BJ (cell line): ENCODE results near the gene ATP6V0A1. TPM values are rescaled to one million over a fixed set of nuclear protein-coding genes. Genes with fewer than 3 reads are reported as not detected.
A peak's percentile ranks its signal among the peaks of the same experiment; 100 is the strongest.

Source experiments
- CTCF ChIA-PET: fragments of 350-600 bp; formaldehyde crosslinking; extraction: SDS; loops from one replicate; lab custom pipeline; 2021; ENCODE audit warnings: antibody characterized with exemption, inconsistent platforms; lab: Yijun Ruan, JAX
- POLR2A ChIA-PET: fragments of 300-600 bp; sonication (Branson Sonifier 250); formaldehyde crosslinking; extraction: SDS; loops from one replicate; lab custom pipeline; 2021; ENCODE audit warnings: antibody characterized with exemption; lab: Charles Lee
- DNase-seq: peaks from one replicate; pipeline ENCODE4 v3.0.0-alpha.2; 2011; ENCODE audit warnings: low read depth
- H3K27me3 ChIP-seq: 2 replicates; pipeline ENCODE4 v1.6.0; 2011; ENCODE audit warnings: low read length; ENCODE audit not compliant: control insufficient read depth, insufficient read depth
- H3K36me3 ChIP-seq: 2 replicates; pipeline ENCODE4 v1.5.1; 2011; ENCODE audit warnings: low read length; ENCODE audit not compliant: control insufficient read depth, insufficient read depth
- H3K4me3 ChIP-seq: 2 replicates; pipeline ENCODE4 v1.5.1; 2011; ENCODE audit warnings: low read depth, mild to moderate bottlenecking, control low read depth, low read length
- polyA plus RNA-seq: library from polyadenylated mRNA; depleted of rRNA; stranded (reverse); fragments of >200 nt; gene quantifications from 2 replicates; pipeline ENCODE4 v1.2.3, GENCODE V29; 2011
- TF ChIP-seq, protein P1 (sequence below): IDR thresholded peaks from 2 replicates; pipeline ENCODE4 v1.5.1; 2011; ENCODE audit warnings: low read depth, mild to moderate bottlenecking, control low read depth, inconsistent platforms, low read length, moderate library complexity; ENCODE audit not compliant: insufficient read depth

Gene ATP6V0A1
- polyA plus RNA-seq, 1 experiment = 37.1 TPM

DNA sequence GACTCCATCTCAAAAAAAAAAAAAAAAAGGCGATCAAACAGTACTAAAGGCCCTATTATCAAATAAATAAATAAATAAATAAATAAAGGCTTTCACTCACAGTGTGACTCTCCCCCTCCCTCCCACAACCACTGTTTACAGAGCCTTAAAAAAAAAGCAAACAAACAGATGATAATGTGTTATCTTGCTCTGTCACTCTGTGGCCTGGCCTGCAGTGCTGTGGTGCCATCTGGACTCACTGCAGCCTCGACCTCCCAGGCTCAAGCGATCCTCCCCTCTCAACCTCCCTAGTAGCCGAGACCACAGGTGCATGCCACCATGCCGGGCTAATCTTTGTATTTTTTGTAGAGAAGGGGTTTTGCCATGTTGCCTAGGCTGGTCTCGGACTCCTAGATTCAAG, 69.3 kb downstream of the ATP6V0A1 start:
- DNase-seq = no peak
- TF ChIP-seq, protein P1, sequence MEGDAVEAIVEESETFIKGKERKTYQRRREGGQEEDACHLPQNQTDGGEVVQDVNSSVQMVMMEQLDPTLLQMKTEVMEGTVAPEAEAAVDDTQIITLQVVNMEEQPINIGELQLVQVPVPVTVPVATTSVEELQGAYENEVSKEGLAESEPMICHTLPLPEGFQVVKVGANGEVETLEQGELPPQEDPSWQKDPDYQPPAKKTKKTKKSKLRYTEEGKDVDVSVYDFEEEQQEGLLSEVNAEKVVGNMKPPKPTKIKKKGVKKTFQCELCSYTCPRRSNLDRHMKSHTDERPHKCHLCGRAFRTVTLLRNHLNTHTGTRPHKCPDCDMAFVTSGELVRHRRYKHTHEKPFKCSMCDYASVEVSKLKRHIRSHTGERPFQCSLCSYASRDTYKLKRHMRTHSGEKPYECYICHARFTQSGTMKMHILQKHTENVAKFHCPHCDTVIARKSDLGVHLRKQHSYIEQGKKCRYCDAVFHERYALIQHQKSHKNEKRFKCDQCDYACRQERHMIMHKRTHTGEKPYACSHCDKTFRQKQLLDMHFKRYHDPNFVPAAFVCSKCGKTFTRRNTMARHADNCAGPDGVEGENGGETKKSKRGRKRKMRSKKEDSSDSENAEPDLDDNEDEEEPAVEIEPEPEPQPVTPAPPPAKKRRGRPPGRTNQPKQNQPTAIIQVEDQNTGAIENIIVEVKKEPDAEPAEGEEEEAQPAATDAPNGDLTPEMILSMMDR = no peak
- H3K4me3 ChIP-seq = no peak overlapping the region
- 0 out of 2 replicates have a peak, but pooled peaks cover 1% of the 10 kb centered on the region for H3K36me3 ChIP-seq
- H3K27me3 ChIP-seq = no peaks in the 10 kb centered on the region
- ChIA-PET CTCF (interaction anchor here (0.6 to 4.2 kb wide), 35 partner anchors 8 to 510 kb away, joined by 3 to 49 read pairs (median 5); partner anchors contain the start of genes CAVIN1, KAT2A, KCNH4 and NAGLU), POLR2A (interaction anchor here (1.1 kb wide), 1 partner anchor 9 kb away, joined by 5 read pairs; no protein-coding TSS in a partner anchor)

GRCh38 chr17:42529061-42529460, 70.4 kb downstream of the ATP6V0A1 start:
- Histone ChIP-seq H3K36me3 (no peaks in the 10 kb centered on the region), H3K4me3 (no peak overlapping the region), H3K27me3 (no peaks in the 10 kb centered on the region)
- ChIA-PET CTCF (interaction anchor here (1.0 to 4.2 kb wide), 3 partner anchors 11 to 217 kb away, joined by 3 to 24 read pairs (median 8); no protein-coding TSS in a partner anchor), POLR2A (no interaction called here)
- no peak for DNase-seq
- TF ChIP-seq, protein P1 = no peak

DNA sequence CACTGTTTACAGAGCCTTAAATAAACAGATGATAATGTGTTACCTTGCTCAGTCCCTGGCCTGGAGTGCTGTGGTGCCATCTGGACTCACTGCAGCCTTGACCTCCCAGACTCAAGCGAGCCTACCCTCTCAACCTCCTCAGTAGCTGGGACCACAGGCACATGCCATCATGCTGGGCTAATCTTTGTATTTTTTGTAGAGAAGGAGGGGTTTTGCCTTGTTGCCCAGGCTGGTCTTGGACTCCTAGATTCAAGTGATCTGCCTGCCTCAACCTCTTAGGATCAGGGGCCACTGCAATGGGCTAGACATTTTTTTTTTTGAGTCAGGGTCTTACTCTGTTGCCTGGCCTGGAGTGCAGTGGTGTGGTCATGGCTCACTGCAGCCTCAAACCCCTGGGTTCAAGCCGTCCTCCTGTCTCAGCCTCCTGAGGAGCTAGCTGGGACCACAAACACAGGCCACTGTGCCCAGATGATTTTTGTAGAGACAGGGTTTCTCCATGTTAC, 72.3 kb downstream of the ATP6V0A1 start:
- Histone ChIP-seq H3K36me3 (no peaks in the 10 kb centered on the region), H3K27me3 (no peaks in the 10 kb centered on the region), H3K4me3 (no peak overlapping the region)
- no peak for DNase-seq
- POLR2A ChIA-PET = no interaction called here
- TF ChIP-seq, protein P1 = no peak
- CTCF ChIA-PET = interaction anchor here (0.6 to 2.0 kb wide), 7 partner anchors 10 to 243 kb away, joined by 3 to 8 read pairs (median 3); no protein-coding TSS in a partner anchor

DNA sequence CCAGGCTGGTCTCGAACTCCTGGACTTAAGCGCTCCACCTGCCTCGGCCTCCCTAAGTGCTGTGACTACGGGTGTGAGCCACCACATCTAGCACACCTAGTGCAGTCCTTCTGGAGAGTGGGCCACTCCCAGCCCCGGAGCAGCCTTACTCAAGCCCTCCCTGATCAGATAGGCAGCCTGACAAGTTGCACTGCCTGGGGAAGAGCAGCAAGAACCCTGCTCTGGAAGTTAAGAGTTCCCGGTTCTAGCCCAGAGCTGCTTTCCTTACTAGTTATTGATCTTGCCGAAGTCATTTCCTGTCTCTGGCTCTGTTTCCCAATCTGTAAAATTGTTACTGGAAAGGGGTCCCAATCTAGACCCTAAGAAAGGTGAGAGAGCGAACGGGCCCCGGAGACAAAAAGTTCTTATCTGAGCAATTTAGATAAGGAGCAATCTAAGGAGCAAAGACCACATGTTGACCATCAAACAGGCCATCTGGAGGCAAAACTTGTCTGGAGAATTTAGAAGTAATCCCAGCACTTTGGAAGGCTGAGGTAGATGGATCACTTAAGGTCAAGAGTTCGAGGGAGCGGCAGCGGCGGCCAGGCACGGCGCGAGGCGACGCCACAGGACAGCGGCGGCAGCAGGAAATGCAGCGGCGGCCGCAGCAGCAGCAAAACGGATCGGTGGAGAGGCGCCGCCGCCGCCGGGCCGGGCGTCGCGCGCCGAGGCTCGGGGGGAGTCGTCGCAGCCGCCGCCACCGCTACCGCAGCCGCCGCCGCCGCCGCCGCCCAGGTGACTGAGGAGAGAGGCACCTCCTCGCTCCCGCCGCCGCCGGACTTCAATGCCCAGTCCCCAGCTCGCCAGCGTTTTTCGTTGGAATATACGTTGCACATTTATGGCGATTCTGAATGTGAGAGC, 73.0 kb downstream of the ATP6V0A1 start:
- CTCF ChIA-PET = interaction anchor here (0.6 to 2.0 kb wide), 6 partner anchors 9 to 118 kb away, joined by 3 to 6 read pairs (median 3); no protein-coding TSS in a partner anchor
- TF ChIP-seq, protein P1 = peak; percentile 51
- Histone ChIP-seq H3K4me3 (peak overlapping the region; percentile 44), H3K36me3 (no peaks in the 10 kb centered on the region), H3K27me3 (no peaks in the 10 kb centered on the region)
- POLR2A ChIA-PET = no interaction called here
- no peak for DNase-seq
